Measurements from ENCODE around the gene FOXF2.

Gene FOXF2

GRCh38 chr6:1392813-1393640 lies 3.7 kb downstream of the FOXF2 start:
- Mint-ChIP-seq H3K4me1 (ENCODE audit: low read depth) (peaks cover 25% of the 10 kb centered on the region), H3K36me3 (ENCODE audit: low read depth) (no peaks in the 10 kb centered on the region), H3K9me3 (no peaks in the 10 kb centered on the region), H3K27me3 (peaks cover 82% of the 10 kb centered on the region), H3K4me3 (no peak overlapping the region), H3K27ac (no peak overlapping the region)
- DNase-seq, result no peak

- Mint-ChIP-seq H3K9me3 (no peaks in the 10 kb centered on the region), H3K36me3 (ENCODE audit: low read depth) (no peaks in the 10 kb centered on the region), H3K4me1 (ENCODE audit: low read depth) (peaks cover 19% of the 10 kb centered on the region), H3K27me3 (peaks cover 81% of the 10 kb centered on the region), H3K27ac (no peak overlapping the region), H3K4me3 (no peak overlapping the region)
- DNase-seq, result no peak
Measured at GRCh38 chr6:1393641-1394283, 4.4 kb downstream of the FOXF2 start.

GRCh38 chr6:1394514-1395463 lies 5.4 kb downstream of the FOXF2 start:
- Mint-ChIP-seq H3K36me3 (ENCODE audit: low read depth) (no peaks in the 10 kb centered on the region), H3K4me1 (ENCODE audit: low read depth) (peaks cover 15% of the 10 kb centered on the region), H3K27ac (no peak overlapping the region), H3K27me3 (peaks cover 84% of the 10 kb centered on the region), H3K9me3 (no peaks in the 10 kb centered on the region), H3K4me3 (no peak overlapping the region)
- no peak for DNase-seq

GRCh38 chr6:1395506-1395905 lies 6.1 kb downstream of the FOXF2 start:
- H3K9me3 Mint-ChIP-seq, result no peaks in the 10 kb centered on the region
- no peak overlapping the region for H3K27ac Mint-ChIP-seq
- H3K4me1 Mint-ChIP-seq (ENCODE audit: low read depth), result peaks cover 12% of the 10 kb centered on the region
- H3K4me3 Mint-ChIP-seq, result no peak overlapping the region
- no peak for DNase-seq
- no peaks in the 10 kb centered on the region for H3K36me3 Mint-ChIP-seq (ENCODE audit: low read depth)
- H3K27me3 Mint-ChIP-seq, result peaks cover 86% of the 10 kb centered on the region

GRCh38 chr6:1395941-1396908 lies 6.8 kb downstream of the FOXF2 start:
- Mint-ChIP-seq H3K4me1 (ENCODE audit: low read depth) (peaks cover 12% of the 10 kb centered on the region), H3K27ac (no peak overlapping the region), H3K36me3 (ENCODE audit: low read depth) (no peaks in the 10 kb centered on the region), H3K4me3 (no peak overlapping the region), H3K27me3 (peaks cover 86% of the 10 kb centered on the region), H3K9me3 (no peaks in the 10 kb centered on the region)
- DNase-seq, result no peak

GRCh38 chr6:1396952-1397868 lies 7.8 kb downstream of the FOXF2 start:
- Mint-ChIP-seq H3K36me3 (ENCODE audit: low read depth) (no peaks in the 10 kb centered on the region), H3K4me3 (no peak overlapping the region), H3K27me3 (peaks cover 80% of the 10 kb centered on the region), H3K9me3 (no peaks in the 10 kb centered on the region), H3K27ac (no peak overlapping the region), H3K4me1 (ENCODE audit: low read depth) (peaks cover 11% of the 10 kb centered on the region)
- peak; percentile 81 for DNase-seq

- no peak for DNase-seq
- Mint-ChIP-seq H3K4me3 (no peak overlapping the region), H3K27ac (no peak overlapping the region), H3K27me3 (peaks cover 64% of the 10 kb centered on the region), H3K9me3 (no peaks in the 10 kb centered on the region), H3K4me1 (ENCODE audit: low read depth) (peaks cover 5% of the 10 kb centered on the region), H3K36me3 (ENCODE audit: low read depth) (no peaks in the 10 kb centered on the region)
Measured at GRCh38 chr6:1399085-1399780, 9.9 kb downstream of the FOXF2 start.

GRCh38 chr6:1400126-1400850 lies 10.9 kb downstream of the FOXF2 start:
- no peak overlapping the region for H3K27ac Mint-ChIP-seq
- no peaks in the 10 kb centered on the region for H3K36me3 Mint-ChIP-seq (ENCODE audit: low read depth)
- no peak for DNase-seq
- H3K9me3 Mint-ChIP-seq, result no peaks in the 10 kb centered on the region
- peaks cover 5% of the 10 kb centered on the region for H3K4me1 Mint-ChIP-seq (ENCODE audit: low read depth)
- no peak overlapping the region for H3K4me3 Mint-ChIP-seq
- H3K27me3 Mint-ChIP-seq, result peaks cover 54% of the 10 kb centered on the region

GRCh38 chr6:1402369-1402768 lies 13.0 kb downstream of the FOXF2 start:
- no peak overlapping the region for H3K4me3 Mint-ChIP-seq
- no peak overlapping the region for H3K27ac Mint-ChIP-seq
- peaks cover 2% of the 10 kb centered on the region for H3K4me1 Mint-ChIP-seq (ENCODE audit: low read depth)
- no peaks in the 10 kb centered on the region for H3K9me3 Mint-ChIP-seq
- H3K36me3 Mint-ChIP-seq (ENCODE audit: low read depth), result no peaks in the 10 kb centered on the region
- DNase-seq, result no peak
- peaks cover 34% of the 10 kb centered on the region for H3K27me3 Mint-ChIP-seq

- Mint-ChIP-seq H3K27me3 (peaks cover 33% of the 10 kb centered on the region), H3K27ac (no peak overlapping the region), H3K4me3 (no peak overlapping the region), H3K4me1 (ENCODE audit: low read depth) (no peaks in the 10 kb centered on the region), H3K9me3 (no peaks in the 10 kb centered on the region), H3K36me3 (ENCODE audit: low read depth) (no peaks in the 10 kb centered on the region)
- no peak for DNase-seq
Measured at GRCh38 chr6:1402868-1403267, 13.5 kb downstream of the FOXF2 start.

GRCh38 chr6:1403851-1404712 lies 14.7 kb downstream of the FOXF2 start:
- Mint-ChIP-seq H3K4me1 (ENCODE audit: low read depth) (no peaks in the 10 kb centered on the region), H3K27ac (no peak overlapping the region), H3K27me3 (peaks cover 30% of the 10 kb centered on the region), H3K4me3 (no peak overlapping the region), H3K9me3 (no peaks in the 10 kb centered on the region), H3K36me3 (ENCODE audit: low read depth) (no peaks in the 10 kb centered on the region)
- DNase-seq, result no peak

All from activated T-cell treated with anti-CD3 and anti-CD28 coated beads, Interleukin-2, amount 50 U/mL, for 24 hours (primary cell).